Measurements from ENCODE around the gene AFF3. TPM values are rescaled to one million over a fixed set of nuclear protein-coding genes. Genes with fewer than 3 reads are reported as not detected.

AFF3 gene
- total and polyA plus RNA-seq, 2 donors (not counting 3 experiments of a cell fraction or from before 2014, with no cell fraction given): 0.06 to 0.07 TPM

- H3K9ac ChIP-seq (replicated peaks; ENCODE audit: extremely low read depth, insufficient read depth, low read length): no peak overlapping the region
- intact Hi-C loops (cut with micrococcal nuclease): no loop called here
- TF ChIP-seq EZH2 (IDR thresholded peaks at IDR 0.05; ENCODE audit: borderline replicate concordance, low read depth, low read length, severe bottlenecking): no peak
- no peak for TF ChIP-seq POLR2A (IDR thresholded peaks at IDR 0.05; ENCODE audit: low read depth, low read length)
- no peaks in the 10 kb centered on the region for H3K36me3 ChIP-seq (ENCODE audit: control insufficient read depth in 2 of 2, extremely low read depth in 1 of 2, insufficient read depth in 2 of 2, low read length in 2 of 2)
- peaks cover 4 to 6% of the 10 kb centered on the region in 2 experiments for H3K27me3 ChIP-seq (ENCODE audit: control insufficient read depth in 2 of 2, insufficient read depth in 2 of 2, low read length in 2 of 2)
- H4K20me1 ChIP-seq (replicated peaks; ENCODE audit: control insufficient read depth, extremely low read depth, insufficient read depth, low read length): no peaks in the 10 kb centered on the region
- no peaks in the 10 kb centered on the region for H3K9me1 ChIP-seq (replicated peaks; ENCODE audit: control insufficient read depth, extremely low read depth, insufficient read depth, low read length)
- dilution Hi-C loops (cut with MboI; ENCODE audit: extremely low pct_ligation_motif_present, low sequenced_read_pairs): no loop called here
- no peak for DNase-seq (ENCODE audit: low read depth, low spot score)
- no peak for FAIRE-seq
- CTCF ChIA-PET: no interaction called here
- H3K4me2 ChIP-seq (ENCODE audit: insufficient read depth, low read length): no peak overlapping the region
- no peaks in the 10 kb centered on the region for H3K79me2 ChIP-seq (ENCODE audit: control insufficient read depth, insufficient read depth, low read length)
- no peak overlapping the region for H3K27ac ChIP-seq (ENCODE audit: insufficient read depth, low read depth, low read length)
- no peaks in the 10 kb centered on the region for H3K4me1 ChIP-seq (ENCODE audit: control insufficient read depth, extremely low read depth, insufficient read depth, low read length)
- no peak overlapping the region for H3K4me3 ChIP-seq (replicated peaks in 1 of 3; ENCODE audit: insufficient read depth in 1 of 3, low read depth in 1 of 3, low read length in 3 of 3)
- POLR2A ChIA-PET: no interaction called here
- BruUV-seq (replicated peaks): no TSS peak
- no peak overlapping the region for H2AFZ ChIP-seq (ENCODE audit: low read depth, low read length)
- no peaks in the 10 kb centered on the region for H3K9me3 ChIP-seq (replicated peaks; ENCODE audit: control insufficient read depth, insufficient read depth, low read length)
Measured at GRCh38 chr2:99609851-99610381, 532.5 kb downstream of the AFF3 start.

- Histone ChIP-seq H3K4me3 (replicated peaks in 1 of 3; ENCODE audit: insufficient read depth in 1 of 3, low read depth in 1 of 3, low read length in 3 of 3) (no peak overlapping the region), H4K20me1 (replicated peaks; ENCODE audit: control insufficient read depth, extremely low read depth, insufficient read depth, low read length) (no peaks in the 10 kb centered on the region), H2AFZ (ENCODE audit: low read depth, low read length) (no peak overlapping the region), H3K36me3 (ENCODE audit: control insufficient read depth in 2 of 2, extremely low read depth in 1 of 2, insufficient read depth in 2 of 2, low read length in 2 of 2) (no peaks in the 10 kb centered on the region), H3K27me3 (ENCODE audit: control insufficient read depth in 2 of 2, insufficient read depth in 2 of 2, low read length in 2 of 2) (peaks cover 2 to 4% of the 10 kb centered on the region in 2 experiments), H3K4me2 (ENCODE audit: insufficient read depth, low read length) (no peak overlapping the region), H3K9me3 (replicated peaks; ENCODE audit: control insufficient read depth, insufficient read depth, low read length) (no peaks in the 10 kb centered on the region), H3K27ac (ENCODE audit: insufficient read depth, low read depth, low read length) (no peak overlapping the region), H3K9ac (replicated peaks; ENCODE audit: extremely low read depth, insufficient read depth, low read length) (no peak overlapping the region), H3K4me1 (ENCODE audit: control insufficient read depth, extremely low read depth, insufficient read depth, low read length) (no peaks in the 10 kb centered on the region), H3K79me2 (ENCODE audit: control insufficient read depth, insufficient read depth, low read length) (no peaks in the 10 kb centered on the region), H3K9me1 (replicated peaks; ENCODE audit: control insufficient read depth, extremely low read depth, insufficient read depth, low read length) (no peaks in the 10 kb centered on the region)
- no peak for FAIRE-seq
- no TSS peak for BruUV-seq (replicated peaks)
- ChIA-PET POLR2A (no interaction called here), CTCF (no interaction called here)
- TF ChIP-seq MAX (IDR thresholded peaks at IDR 0.05; ENCODE audit: insufficient read depth, insufficient read length) (no peak), POLR2A (IDR thresholded peaks at IDR 0.05; ENCODE audit: low read depth, low read length) (no peak), MYC (IDR thresholded peaks at IDR 0.05; ENCODE audit: low read depth, low read length) (no peak), FOS (IDR thresholded peaks at IDR 0.05; ENCODE audit: borderline replicate concordance, insufficient read depth, low read length) (no peak), POLR2AphosphoS5 (IDR thresholded peaks at IDR 0.05; ENCODE audit: insufficient read depth, low read depth, low read length) (no peak), GATA2 (IDR thresholded peaks at IDR 0.05; ENCODE audit: insufficient read depth, insufficient read length, low read depth, low read length) (no peak), JUN (IDR thresholded peaks at IDR 0.05; ENCODE audit: borderline replicate concordance, insufficient read depth, insufficient read length, low read depth) (no peak), EZH2 (IDR thresholded peaks at IDR 0.05; ENCODE audit: borderline replicate concordance, low read depth, low read length, severe bottlenecking) (no peak)
- TF ChIP-seq, protein P1, sequence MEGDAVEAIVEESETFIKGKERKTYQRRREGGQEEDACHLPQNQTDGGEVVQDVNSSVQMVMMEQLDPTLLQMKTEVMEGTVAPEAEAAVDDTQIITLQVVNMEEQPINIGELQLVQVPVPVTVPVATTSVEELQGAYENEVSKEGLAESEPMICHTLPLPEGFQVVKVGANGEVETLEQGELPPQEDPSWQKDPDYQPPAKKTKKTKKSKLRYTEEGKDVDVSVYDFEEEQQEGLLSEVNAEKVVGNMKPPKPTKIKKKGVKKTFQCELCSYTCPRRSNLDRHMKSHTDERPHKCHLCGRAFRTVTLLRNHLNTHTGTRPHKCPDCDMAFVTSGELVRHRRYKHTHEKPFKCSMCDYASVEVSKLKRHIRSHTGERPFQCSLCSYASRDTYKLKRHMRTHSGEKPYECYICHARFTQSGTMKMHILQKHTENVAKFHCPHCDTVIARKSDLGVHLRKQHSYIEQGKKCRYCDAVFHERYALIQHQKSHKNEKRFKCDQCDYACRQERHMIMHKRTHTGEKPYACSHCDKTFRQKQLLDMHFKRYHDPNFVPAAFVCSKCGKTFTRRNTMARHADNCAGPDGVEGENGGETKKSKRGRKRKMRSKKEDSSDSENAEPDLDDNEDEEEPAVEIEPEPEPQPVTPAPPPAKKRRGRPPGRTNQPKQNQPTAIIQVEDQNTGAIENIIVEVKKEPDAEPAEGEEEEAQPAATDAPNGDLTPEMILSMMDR (IDR thresholded peaks at IDR 0.05; ENCODE audit: extremely low read depth in 1 of 2, insufficient read depth in 1 of 2, low read depth in 1 of 2, low read length in 2 of 2): no peak
- no peak for DNase-seq (ENCODE audit: low read depth, low spot score)
- intact Hi-C loops (cut with micrococcal nuclease) (no loop called here), dilution Hi-C loops (cut with MboI; ENCODE audit: extremely low pct_ligation_motif_present, low sequenced_read_pairs) (no loop called here)
Measured at GRCh38 chr2:99608861-99609260, 533.5 kb downstream of the AFF3 start.
